HEK293 (cell line): Measurements from ENCODE around the gene AGAP1.

ENCODE experiments used
- CTCF ChIP-seq: fragments of 450-650 bp; formaldehyde crosslinking; IDR thresholded peaks from 2 replicates; pipeline ENCODE4 v1.5.1; 2016; ENCODE audit warnings: missing biosample characterization, missing genetic modification characterization
- HOXA7 ChIP-seq: sonication (generic); formaldehyde crosslinking; IDR thresholded peaks from 2 replicates; pipeline ENCODE4 v1.8.1; 2022; ENCODE audit warnings: missing genetic modification reagents, borderline replicate concordance
- KLF9 ChIP-seq: fragments of 450-650 bp; formaldehyde crosslinking; IDR thresholded peaks from 2 replicates; pipeline ENCODE4 v1.5.1; 2016; ENCODE audit warnings: missing biosample characterization, missing genetic modification characterization, low read depth
- ZNF146 ChIP-seq: fragments of 450-650 bp; formaldehyde crosslinking; IDR thresholded peaks from 2 replicates; pipeline ENCODE4 v1.5.1; 2016; ENCODE audit warnings: missing biosample characterization, missing genetic modification characterization
- ZNF24 ChIP-seq: fragments of 450-650 bp; formaldehyde crosslinking; IDR thresholded peaks from 2 replicates; pipeline ENCODE4 v1.5.1; 2016; ENCODE audit warnings: missing biosample characterization, missing genetic modification characterization
- ZNF311 ChIP-seq: fragments of 450-650 bp; formaldehyde crosslinking; IDR thresholded peaks from 2 replicates; pipeline ENCODE4 v1.5.1; 2017; ENCODE audit warnings: missing biosample characterization, missing genetic modification characterization, borderline replicate concordance
- ZNF416 ChIP-seq: fragments of 450-650 bp; formaldehyde crosslinking; IDR thresholded peaks from 2 replicates; pipeline ENCODE4 v1.5.1; 2016; ENCODE audit warnings: missing biosample characterization, missing genetic modification characterization
- TF ChIP-seq, protein P1 (sequence below): fragments of 450-650 bp; formaldehyde crosslinking; IDR thresholded peaks from 2 replicates; pipeline ENCODE4 v1.5.1; 2016; ENCODE audit warnings: missing biosample characterization, missing genetic modification characterization

- no peak for TF ChIP-seq ZNF311
- TF ChIP-seq CTCF = no peak
- TF ChIP-seq ZNF416 (tag by site-specific recombination) = no peak
- TF ChIP-seq HOXA7 = no peak
- TF ChIP-seq, protein P1, sequence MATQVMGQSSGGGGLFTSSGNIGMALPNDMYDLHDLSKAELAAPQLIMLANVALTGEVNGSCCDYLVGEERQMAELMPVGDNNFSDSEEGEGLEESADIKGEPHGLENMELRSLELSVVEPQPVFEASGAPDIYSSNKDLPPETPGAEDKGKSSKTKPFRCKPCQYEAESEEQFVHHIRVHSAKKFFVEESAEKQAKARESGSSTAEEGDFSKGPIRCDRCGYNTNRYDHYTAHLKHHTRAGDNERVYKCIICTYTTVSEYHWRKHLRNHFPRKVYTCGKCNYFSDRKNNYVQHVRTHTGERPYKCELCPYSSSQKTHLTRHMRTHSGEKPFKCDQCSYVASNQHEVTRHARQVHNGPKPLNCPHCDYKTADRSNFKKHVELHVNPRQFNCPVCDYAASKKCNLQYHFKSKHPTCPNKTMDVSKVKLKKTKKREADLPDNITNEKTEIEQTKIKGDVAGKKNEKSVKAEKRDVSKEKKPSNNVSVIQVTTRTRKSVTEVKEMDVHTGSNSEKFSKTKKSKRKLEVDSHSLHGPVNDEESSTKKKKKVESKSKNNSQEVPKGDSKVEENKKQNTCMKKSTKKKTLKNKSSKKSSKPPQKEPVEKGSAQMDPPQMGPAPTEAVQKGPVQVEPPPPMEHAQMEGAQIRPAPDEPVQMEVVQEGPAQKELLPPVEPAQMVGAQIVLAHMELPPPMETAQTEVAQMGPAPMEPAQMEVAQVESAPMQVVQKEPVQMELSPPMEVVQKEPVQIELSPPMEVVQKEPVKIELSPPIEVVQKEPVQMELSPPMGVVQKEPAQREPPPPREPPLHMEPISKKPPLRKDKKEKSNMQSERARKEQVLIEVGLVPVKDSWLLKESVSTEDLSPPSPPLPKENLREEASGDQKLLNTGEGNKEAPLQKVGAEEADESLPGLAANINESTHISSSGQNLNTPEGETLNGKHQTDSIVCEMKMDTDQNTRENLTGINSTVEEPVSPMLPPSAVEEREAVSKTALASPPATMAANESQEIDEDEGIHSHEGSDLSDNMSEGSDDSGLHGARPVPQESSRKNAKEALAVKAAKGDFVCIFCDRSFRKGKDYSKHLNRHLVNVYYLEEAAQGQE = no peak
- no peak for TF ChIP-seq ZNF146 (tag by site-specific recombination)
- no peak for TF ChIP-seq KLF9 (tag by site-specific recombination)
- no peak for TF ChIP-seq ZNF24
Observed at GRCh38 chr2:235946590-235946989, 452.7 kb downstream of the AGAP1 start.
